ENCODE results near the gene PHF20. TPM values are rescaled to one million over a fixed set of nuclear protein-coding genes. Genes with fewer than 3 reads are reported as not detected.
"Not testable (repeated sequence)": the region's sequence is repeated elsewhere in the genome, so short reads cannot be mapped to it uniquely, and the experiment has no call there.

The PHF20 gene
- total RNA-seq, 1 donor from 2014 or later: 86.0 TPM

DNA sequence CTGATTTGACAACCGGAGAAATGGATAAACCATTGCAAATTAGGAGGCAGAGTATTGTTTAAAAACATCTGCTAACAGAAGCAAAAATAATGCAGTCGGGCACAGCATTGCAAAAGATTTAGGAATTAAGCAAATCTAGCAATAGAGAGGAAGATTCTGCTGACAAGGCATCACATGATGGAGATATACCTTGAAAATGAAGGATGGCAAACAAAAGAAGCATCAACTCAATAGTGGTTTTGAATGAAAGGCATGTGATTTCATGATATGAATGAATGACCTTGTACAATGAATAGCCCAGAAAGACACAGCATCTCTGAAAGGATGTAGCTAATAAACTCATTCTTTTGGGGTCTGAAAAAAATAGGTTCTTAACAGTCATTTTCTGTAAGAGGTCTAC, 21.2 kb upstream of the PHF20 start:
- Mint-ChIP-seq H3K9me3 (no peaks in the 10 kb centered on the region), H3K36me3 (ENCODE audit: low read depth) (no peaks in the 10 kb centered on the region), H3K27me3 (no peaks in the 10 kb centered on the region), H3K4me3 (no peak overlapping the region), H3K4me1 (no peaks in the 10 kb centered on the region), H3K27ac (no peak overlapping the region)
- ChIA-PET POLR2A (interaction anchor here (2.8 kb wide), 1 partner anchor 8 kb away, joined by 9 read pairs; the partner anchor contains the start of gene RBM39), CTCF (no interaction called here)
- TF ChIP-seq, protein P1, sequence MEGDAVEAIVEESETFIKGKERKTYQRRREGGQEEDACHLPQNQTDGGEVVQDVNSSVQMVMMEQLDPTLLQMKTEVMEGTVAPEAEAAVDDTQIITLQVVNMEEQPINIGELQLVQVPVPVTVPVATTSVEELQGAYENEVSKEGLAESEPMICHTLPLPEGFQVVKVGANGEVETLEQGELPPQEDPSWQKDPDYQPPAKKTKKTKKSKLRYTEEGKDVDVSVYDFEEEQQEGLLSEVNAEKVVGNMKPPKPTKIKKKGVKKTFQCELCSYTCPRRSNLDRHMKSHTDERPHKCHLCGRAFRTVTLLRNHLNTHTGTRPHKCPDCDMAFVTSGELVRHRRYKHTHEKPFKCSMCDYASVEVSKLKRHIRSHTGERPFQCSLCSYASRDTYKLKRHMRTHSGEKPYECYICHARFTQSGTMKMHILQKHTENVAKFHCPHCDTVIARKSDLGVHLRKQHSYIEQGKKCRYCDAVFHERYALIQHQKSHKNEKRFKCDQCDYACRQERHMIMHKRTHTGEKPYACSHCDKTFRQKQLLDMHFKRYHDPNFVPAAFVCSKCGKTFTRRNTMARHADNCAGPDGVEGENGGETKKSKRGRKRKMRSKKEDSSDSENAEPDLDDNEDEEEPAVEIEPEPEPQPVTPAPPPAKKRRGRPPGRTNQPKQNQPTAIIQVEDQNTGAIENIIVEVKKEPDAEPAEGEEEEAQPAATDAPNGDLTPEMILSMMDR (IDR thresholded peaks at IDR 0.05): no peak
- intact Hi-C loops (cut with micrococcal nuclease): no loop called here
- no peak for ATAC-seq (ENCODE audit: low read depth)
- DNase-seq: no peak

DNA sequence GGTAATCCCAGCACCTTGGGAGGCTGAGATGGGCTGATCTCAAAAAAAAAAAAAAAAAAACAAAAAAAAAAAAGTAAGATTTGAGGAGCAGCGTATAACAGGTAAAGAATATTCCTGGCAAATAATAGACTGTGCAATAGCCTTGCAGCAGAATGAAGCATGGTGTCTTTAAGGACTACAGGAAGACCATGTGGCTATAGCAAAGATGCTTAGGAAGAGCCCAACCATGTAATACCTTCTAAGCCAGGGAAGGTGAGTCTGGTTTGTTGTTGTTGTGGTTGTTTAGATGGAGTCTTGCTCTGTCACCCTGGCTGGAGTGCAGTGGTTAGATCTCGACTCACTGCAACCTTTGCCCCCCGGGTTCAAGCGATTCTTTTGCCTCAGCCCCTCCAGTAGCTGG, 15.4 kb upstream of the PHF20 start:
- ATAC-seq (ENCODE audit: low read depth): no peak
- Mint-ChIP-seq H3K9me3 (no peaks in the 10 kb centered on the region), H3K36me3 (ENCODE audit: low read depth) (no peaks in the 10 kb centered on the region), H3K27ac (no peak overlapping the region), H3K27me3 (no peaks in the 10 kb centered on the region), H3K4me1 (no peaks in the 10 kb centered on the region), H3K4me3 (no peak overlapping the region)
- DNase-seq: no peak
- intact Hi-C loops (cut with micrococcal nuclease): no loop called here
- POLR2A ChIA-PET: interaction anchor here (0.6 to 2.0 kb wide), 2 partner anchors 14 to 185 kb away, joined by 3 to 12 read pairs; partner anchors contain the start of gene RBM39
- TF ChIP-seq, protein P1 (IDR thresholded peaks at IDR 0.05): no peak
- CTCF ChIA-PET: no interaction called here

DNA sequence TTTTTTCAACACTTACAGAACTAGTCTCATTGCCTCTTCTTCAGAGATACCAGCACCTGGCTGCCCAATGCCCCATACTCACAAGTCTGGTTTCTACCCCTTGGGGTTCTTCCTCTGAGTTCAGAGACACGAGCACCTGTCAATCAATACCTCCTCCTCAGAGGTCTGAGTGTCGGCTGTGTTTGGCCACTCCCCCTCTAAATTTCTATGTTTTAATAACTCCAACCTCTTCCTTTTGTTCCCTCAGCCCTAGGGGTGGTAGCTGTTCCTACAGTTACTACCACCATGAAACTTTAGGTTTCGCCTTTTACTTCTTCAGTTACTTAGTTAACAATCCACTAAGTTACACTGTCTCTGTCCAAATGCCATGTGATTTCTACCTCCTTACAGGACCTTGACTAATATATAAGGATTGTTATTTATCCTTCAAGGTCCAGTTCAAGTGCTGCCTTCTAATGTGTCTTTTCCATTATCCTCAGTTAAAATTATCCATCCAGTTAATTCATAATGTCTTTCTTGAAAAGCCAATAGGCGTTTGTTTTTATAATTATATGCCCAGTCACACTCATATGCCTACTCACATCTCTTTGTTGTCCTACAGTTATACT, 14.6 kb upstream of the PHF20 start:
- Mint-ChIP-seq H3K4me3 (no peak overlapping the region), H3K36me3 (ENCODE audit: low read depth) (no peaks in the 10 kb centered on the region), H3K27ac (no peak overlapping the region), H3K4me1 (no peaks in the 10 kb centered on the region), H3K27me3 (no peaks in the 10 kb centered on the region), H3K9me3 (no peaks in the 10 kb centered on the region)
- ChIA-PET POLR2A (interaction anchor here (1.3 kb wide), 1 partner anchor 15 kb away, joined by 4 read pairs; the partner anchor contains the start of gene RBM39), CTCF (no interaction called here)
- TF ChIP-seq, protein P1 (IDR thresholded peaks at IDR 0.05): no peak
- DNase-seq (no peak), ATAC-seq (ENCODE audit: low read depth) (no peak)
- intact Hi-C loops (cut with micrococcal nuclease): no loop called here

GRCh38 chr20:35761548-35761947, 10.3 kb upstream of the PHF20 start:
- POLR2A ChIA-PET: interaction anchor here (0.6 kb wide), 2 partner anchors 17 to 510 kb away, joined by 3 to 5 read pairs; no protein-coding TSS in a partner anchor
- not testable (repeated sequence) for H3K27ac Mint-ChIP-seq

DNA sequence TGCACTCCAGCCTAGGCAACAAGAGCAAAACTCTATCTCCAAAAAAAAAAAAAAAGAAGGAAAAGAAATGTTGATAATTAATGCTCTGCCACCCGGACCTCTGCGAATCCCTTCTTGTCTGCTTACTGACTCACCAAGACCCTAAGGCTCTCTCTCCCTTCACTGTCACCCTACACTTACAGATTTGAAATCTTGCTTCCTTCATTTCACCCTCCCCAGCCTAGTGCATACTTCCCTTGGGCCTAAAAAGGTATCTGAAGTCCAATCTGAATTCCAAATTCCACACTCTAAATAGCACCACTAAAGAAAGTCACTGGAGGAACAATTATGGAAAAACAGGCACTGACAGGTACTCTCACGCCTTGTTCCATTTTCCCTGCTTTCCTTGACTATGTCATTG, 9.4 kb upstream of the PHF20 start:
- CTCF ChIA-PET: no interaction called here
- ATAC-seq (ENCODE audit: low read depth) (no peak), DNase-seq (no peak)
- intact Hi-C loops (cut with micrococcal nuclease): no loop called here
- TF ChIP-seq, protein P1 (IDR thresholded peaks at IDR 0.05): no peak
- Mint-ChIP-seq H3K4me3 (no peak overlapping the region), H3K36me3 (ENCODE audit: low read depth) (no peaks in the 10 kb centered on the region), H3K9me3 (no peaks in the 10 kb centered on the region), H3K27ac (no peak overlapping the region), H3K27me3 (no peaks in the 10 kb centered on the region), H3K4me1 (peaks cover 13% of the 10 kb centered on the region)
- POLR2A ChIA-PET: interaction anchor here (1.1 to 18.2 kb wide), 2 partner anchors 9 to 23 kb away, joined by 3 to 764 read pairs; partner anchors contain the start of genes PHF20 and RBM39

More at GRCh38 chr20:35761548-35761947, 10.3 kb upstream of the PHF20 start:
- H3K27me3 Mint-ChIP-seq; ATAC-seq (ENCODE audit: low read depth); H3K9me3 Mint-ChIP-seq; H3K4me1 Mint-ChIP-seq; DNase-seq; H3K36me3 Mint-ChIP-seq (ENCODE audit: low read depth); intact Hi-C loops (cut with micrococcal nuclease); CTCF ChIA-PET; H3K4me3 Mint-ChIP-seq: not testable (repeated sequence)

- H3K4me1 Mint-ChIP-seq: peaks cover 34% of the 10 kb centered on the region
- intact Hi-C loops (cut with micrococcal nuclease); ATAC-seq (ENCODE audit: low read depth); H3K27ac Mint-ChIP-seq; DNase-seq; H3K27me3 Mint-ChIP-seq; H3K9me3 Mint-ChIP-seq; CTCF ChIA-PET; H3K4me3 Mint-ChIP-seq; H3K36me3 Mint-ChIP-seq (ENCODE audit: low read depth): not testable (repeated sequence)
- POLR2A ChIA-PET: interaction anchor here (0.6 to 18.2 kb wide), 3 partner anchors 15 to 25 kb away, joined by 3 to 764 read pairs (median 11); partner anchors contain the start of gene RBM39
These were observed 6.9 kb upstream of the PHF20 start for GRCh38 chr20:35764936-35765335.
